ENCODE data around the gene PMEPA1. TPM values are rescaled to one million over a fixed set of nuclear protein-coding genes. Genes with fewer than 3 reads are reported as not detected.
A peak's percentile ranks its signal among the peaks of the same experiment; 100 is the strongest.

Gene PMEPA1
- total RNA-seq, 4 donors from 2014 or later = 10.2 to 33.6 (median 18.3) TPM

- Histone ChIP-seq H3K27me3 (no peaks in the 10 kb centered on the region), H3K36me3 (no peaks in the 10 kb centered on the region), H3K9me3 (no peaks in the 10 kb centered on the region), H3K4me3 (no peak overlapping the region), H3K27ac (no peak overlapping the region), H3K4me1 (peaks cover 0 to 74% (median 17%) of the 10 kb centered on the region in 4 donors)
- 82 to 92% methylated on average over 4 of the region's 4 CpGs for WGBS, 2 donors
- DNase-seq (ENCODE audit: low spot score in 2 of 2) = no peak
- TF ChIP-seq POLR2A (IDR thresholded peaks at IDR 0.05) (no peak), EP300 (IDR thresholded peaks at IDR 0.05) (no peak), CTCF (IDR thresholded peaks at IDR 0.05) (no peak)
These were observed 38.2 kb downstream of the PMEPA1 start for GRCh38 chr20:57671662-57672061.

GRCh38 chr20:57671072-57671391, 38.8 kb downstream of the PMEPA1 start:
- no peak for DNase-seq (ENCODE audit: low spot score in 2 of 2)
- H3K9me3 ChIP-seq = no peaks in the 10 kb centered on the region
- 76 to 81% methylated on average over 10 of the region's 10 CpGs for WGBS, 2 donors
- no peaks in the 10 kb centered on the region for H3K36me3 ChIP-seq
- no peak overlapping the region for H3K4me3 ChIP-seq
- no peak overlapping the region for H3K27ac ChIP-seq
- no peak for TF ChIP-seq EP300 (IDR thresholded peaks at IDR 0.05)
- no peak for TF ChIP-seq POLR2A (IDR thresholded peaks at IDR 0.05)
- no peak for TF ChIP-seq CTCF (IDR thresholded peaks at IDR 0.05)
- peaks cover 0 to 68% (median 15%) of the 10 kb centered on the region in 4 donors for H3K4me1 ChIP-seq
- no peaks in the 10 kb centered on the region for H3K27me3 ChIP-seq

- H3K27me3 ChIP-seq = no peaks in the 10 kb centered on the region
- DNase-seq (ENCODE audit: low spot score in 2 of 2) = no peak
- H3K4me3 ChIP-seq = no peak overlapping the region
- no peaks in the 10 kb centered on the region for H3K36me3 ChIP-seq
- 74 to 79% methylated on average over 20 to 21 of the region's 21 CpGs for WGBS, 2 donors
- TF ChIP-seq POLR2A (IDR thresholded peaks at IDR 0.05) (no peak), CTCF (IDR thresholded peaks at IDR 0.05) (no peak), EP300 (IDR thresholded peaks at IDR 0.05) (no peak)
- H3K27ac ChIP-seq = no peak overlapping the region
- H3K4me1 ChIP-seq = peaks cover 0 to 63% (median 14%) of the 10 kb centered on the region in 4 donors
- H3K9me3 ChIP-seq = no peaks in the 10 kb centered on the region
These were observed 39.3 kb downstream of the PMEPA1 start for GRCh38 chr20:57670288-57671071.

GRCh38 chr20:57669632-57670031, 40.2 kb downstream of the PMEPA1 start:
- no peaks in the 10 kb centered on the region for H3K27me3 ChIP-seq
- peaks cover 0 to 58% (median 13%) of the 10 kb centered on the region in 4 donors for H3K4me1 ChIP-seq
- no peak overlapping the region for H3K4me3 ChIP-seq
- 76 to 85% methylated on average over 8 of the region's 8 CpGs for WGBS, 2 donors
- H3K36me3 ChIP-seq = no peaks in the 10 kb centered on the region
- DNase-seq (ENCODE audit: low spot score in 2 of 2) = no peak
- H3K27ac ChIP-seq = no peak overlapping the region
- no peaks in the 10 kb centered on the region for H3K9me3 ChIP-seq
- TF ChIP-seq CTCF (IDR thresholded peaks at IDR 0.05) (no peak), POLR2A (IDR thresholded peaks at IDR 0.05) (no peak), EP300 (IDR thresholded peaks at IDR 0.05) (no peak)

GRCh38 chr20:57667924-57668782, 41.7 kb downstream of the PMEPA1 start:
- DNase-seq (ENCODE audit: low spot score in 2 of 2) = no peak
- no peaks in the 10 kb centered on the region for H3K36me3 ChIP-seq
- H3K4me1 ChIP-seq = peaks cover 0 to 60% (median 16%) of the 10 kb centered on the region in 4 donors
- TF ChIP-seq EP300 (IDR thresholded peaks at IDR 0.05) = no peak
- H3K27ac ChIP-seq = peak overlapping the region in 1 of 4 donors; percentile 4
- 63 to 74% methylated on average over 18 of the region's 18 CpGs for WGBS, 2 donors
- no peaks in the 10 kb centered on the region for H3K9me3 ChIP-seq
- no peaks in the 10 kb centered on the region for H3K27me3 ChIP-seq
- H3K4me3 ChIP-seq = no peak overlapping the region
